ENCODE data around the gene THSD4.

THSD4 gene

DNA sequence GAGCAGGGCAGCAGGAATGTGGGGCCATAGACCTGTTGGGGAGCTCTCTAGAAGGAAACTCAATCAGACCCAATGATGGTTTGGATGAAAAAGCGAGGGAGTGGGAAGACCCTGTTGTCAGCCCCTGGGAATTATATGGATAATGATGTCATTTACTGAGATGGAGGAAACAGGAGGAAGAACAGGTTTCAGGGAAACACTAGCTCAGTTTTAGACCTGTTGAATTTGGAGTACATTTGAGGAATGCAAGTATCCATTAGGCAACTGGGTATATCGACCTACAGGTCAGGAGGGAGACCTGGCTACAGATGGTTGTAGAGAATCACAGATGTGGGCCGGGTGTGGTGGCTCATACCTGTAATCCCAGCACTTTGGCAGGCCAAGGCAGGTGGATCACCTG is 428.1 kb downstream of the THSD4 start:
- Histone ChIP-seq H3K27ac (ENCODE audit: low read length) (no peak overlapping the region), H4K20me1 (ENCODE audit: insufficient read depth, low read length) (no peaks in the 10 kb centered on the region), H3K9me3 (ENCODE audit: insufficient read depth, low read length) (no peaks in the 10 kb centered on the region), H2AFZ (ENCODE audit: low read depth, low read length) (no peak overlapping the region), H3K36me3 (replicated peaks; ENCODE audit: low read depth, low read length) (no peaks in the 10 kb centered on the region), H3K27me3 (ENCODE audit: low read depth, low read length) (peaks cover 24% of the 10 kb centered on the region), H3K4me3 (ENCODE audit: low read length) (no peak overlapping the region), H3K4me1 (ENCODE audit: low read length) (no peaks in the 10 kb centered on the region), H3K4me2 (ENCODE audit: low read length) (no peak overlapping the region), H3K9ac (ENCODE audit: low read length) (no peak overlapping the region), H3K79me2 (ENCODE audit: low read length) (no peaks in the 10 kb centered on the region)
- no peak for TF ChIP-seq EZH2phosphoT487 (IDR thresholded peaks at IDR 0.05; ENCODE audit: low read depth)
- TF ChIP-seq, protein P1, sequence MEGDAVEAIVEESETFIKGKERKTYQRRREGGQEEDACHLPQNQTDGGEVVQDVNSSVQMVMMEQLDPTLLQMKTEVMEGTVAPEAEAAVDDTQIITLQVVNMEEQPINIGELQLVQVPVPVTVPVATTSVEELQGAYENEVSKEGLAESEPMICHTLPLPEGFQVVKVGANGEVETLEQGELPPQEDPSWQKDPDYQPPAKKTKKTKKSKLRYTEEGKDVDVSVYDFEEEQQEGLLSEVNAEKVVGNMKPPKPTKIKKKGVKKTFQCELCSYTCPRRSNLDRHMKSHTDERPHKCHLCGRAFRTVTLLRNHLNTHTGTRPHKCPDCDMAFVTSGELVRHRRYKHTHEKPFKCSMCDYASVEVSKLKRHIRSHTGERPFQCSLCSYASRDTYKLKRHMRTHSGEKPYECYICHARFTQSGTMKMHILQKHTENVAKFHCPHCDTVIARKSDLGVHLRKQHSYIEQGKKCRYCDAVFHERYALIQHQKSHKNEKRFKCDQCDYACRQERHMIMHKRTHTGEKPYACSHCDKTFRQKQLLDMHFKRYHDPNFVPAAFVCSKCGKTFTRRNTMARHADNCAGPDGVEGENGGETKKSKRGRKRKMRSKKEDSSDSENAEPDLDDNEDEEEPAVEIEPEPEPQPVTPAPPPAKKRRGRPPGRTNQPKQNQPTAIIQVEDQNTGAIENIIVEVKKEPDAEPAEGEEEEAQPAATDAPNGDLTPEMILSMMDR (IDR thresholded peaks at IDR 0.05; ENCODE audit: low read depth, low read length): no peak

DNA sequence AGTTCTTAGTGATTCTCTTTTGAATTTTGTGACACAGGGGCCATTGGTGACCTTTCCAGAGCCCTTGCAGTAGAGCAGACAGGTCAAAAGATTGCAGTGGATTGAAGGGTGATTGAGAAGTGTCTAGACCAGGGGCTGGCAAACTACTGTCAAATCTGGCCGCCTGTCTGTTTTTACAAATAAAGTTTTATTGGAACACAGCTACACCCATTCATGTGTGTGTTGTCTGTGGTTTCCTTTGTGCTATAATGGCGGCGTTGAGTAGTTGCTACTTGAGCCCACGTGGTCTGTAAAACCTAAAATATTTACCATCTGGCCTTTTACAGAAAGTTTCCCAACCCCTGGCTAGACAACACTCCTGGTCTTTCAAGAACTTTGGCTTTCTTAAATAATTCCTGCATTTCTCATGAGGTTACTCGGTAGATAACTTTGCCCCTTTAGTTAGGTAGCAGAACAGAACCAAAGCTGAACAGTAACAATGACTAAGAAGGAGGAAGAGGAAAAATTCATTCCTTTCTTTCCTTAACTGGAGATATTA is 430.0 kb downstream of the THSD4 start:
- Histone ChIP-seq H3K4me3 (ENCODE audit: low read length) (no peak overlapping the region), H3K9me3 (ENCODE audit: insufficient read depth, low read length) (no peaks in the 10 kb centered on the region), H3K36me3 (replicated peaks; ENCODE audit: low read depth, low read length) (no peaks in the 10 kb centered on the region), H3K4me2 (ENCODE audit: low read length) (no peak overlapping the region), H3K4me1 (ENCODE audit: low read length) (peaks cover 8% of the 10 kb centered on the region), H3K9ac (ENCODE audit: low read length) (no peak overlapping the region), H3K27me3 (ENCODE audit: low read depth, low read length) (peaks cover 24% of the 10 kb centered on the region), H2AFZ (ENCODE audit: low read depth, low read length) (no peak overlapping the region), H3K27ac (ENCODE audit: low read length) (no peak overlapping the region), H4K20me1 (ENCODE audit: insufficient read depth, low read length) (no peaks in the 10 kb centered on the region), H3K79me2 (ENCODE audit: low read length) (no peaks in the 10 kb centered on the region)
- TF ChIP-seq, protein P1 (IDR thresholded peaks at IDR 0.05; ENCODE audit: low read depth, low read length): no peak
- TF ChIP-seq EZH2phosphoT487 (IDR thresholded peaks at IDR 0.05; ENCODE audit: low read depth): no peak

DNA sequence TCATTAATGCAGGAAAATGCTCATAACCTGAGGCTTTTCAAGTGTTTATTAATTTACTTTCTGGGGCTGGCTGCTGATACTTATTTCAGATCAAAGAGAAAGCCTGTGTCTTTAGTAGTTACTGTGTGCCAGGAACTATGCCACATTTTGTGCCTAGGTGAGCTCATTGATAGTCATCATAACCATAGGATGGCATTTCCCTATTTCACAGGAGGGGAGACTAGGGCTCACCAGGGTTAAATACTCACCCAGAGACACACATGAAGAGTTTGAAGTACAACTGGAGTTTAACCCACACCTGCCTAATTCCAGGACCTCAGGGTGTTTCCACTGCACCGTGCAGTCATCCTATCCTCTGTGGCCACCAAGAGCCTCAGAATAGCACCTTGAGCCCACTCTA is 430.7 kb downstream of the THSD4 start:
- H3K79me2 ChIP-seq (ENCODE audit: low read length): no peaks in the 10 kb centered on the region
- H2AFZ ChIP-seq (ENCODE audit: low read depth, low read length): no peak overlapping the region
- no peak overlapping the region for H3K4me3 ChIP-seq (ENCODE audit: low read length)
- no peaks in the 10 kb centered on the region for H3K9me3 ChIP-seq (ENCODE audit: insufficient read depth, low read length)
- H4K20me1 ChIP-seq (ENCODE audit: insufficient read depth, low read length): no peaks in the 10 kb centered on the region
- no peak overlapping the region for H3K27ac ChIP-seq (ENCODE audit: low read length)
- peaks cover 8% of the 10 kb centered on the region for H3K4me1 ChIP-seq (ENCODE audit: low read length)
- no peaks in the 10 kb centered on the region for H3K36me3 ChIP-seq (replicated peaks; ENCODE audit: low read depth, low read length)
- H3K4me2 ChIP-seq (ENCODE audit: low read length): no peak overlapping the region
- TF ChIP-seq, protein P1 (IDR thresholded peaks at IDR 0.05; ENCODE audit: low read depth, low read length): no peak
- H3K27me3 ChIP-seq (ENCODE audit: low read depth, low read length): peaks cover 24% of the 10 kb centered on the region
- H3K9ac ChIP-seq (ENCODE audit: low read length): no peak overlapping the region

DNA sequence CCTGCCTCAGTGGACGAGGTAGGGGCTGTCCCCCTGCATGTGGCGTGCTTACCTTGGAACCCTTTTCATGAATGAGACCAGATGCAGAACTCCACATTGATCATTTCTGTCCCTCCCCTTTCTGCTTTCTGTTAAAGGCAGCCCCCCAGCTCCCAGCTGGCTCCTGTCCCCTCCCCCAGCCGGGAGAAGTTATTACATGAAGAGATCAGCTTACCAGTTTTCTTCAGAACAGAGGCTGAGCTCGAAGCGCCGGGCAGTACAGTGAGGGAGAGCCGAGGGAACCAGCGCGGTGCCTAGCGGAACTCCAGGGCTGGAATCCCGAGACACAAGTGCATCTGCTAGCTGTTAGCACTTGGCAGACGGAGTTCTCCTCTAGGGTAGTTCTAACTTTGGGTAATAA is 431.7 kb downstream of the THSD4 start:
- no peak overlapping the region for H2AFZ ChIP-seq (ENCODE audit: low read depth, low read length)
- H4K20me1 ChIP-seq (ENCODE audit: insufficient read depth, low read length): no peaks in the 10 kb centered on the region
- no peaks in the 10 kb centered on the region for H3K79me2 ChIP-seq (ENCODE audit: low read length)
- H3K27ac ChIP-seq (ENCODE audit: low read length): no peak overlapping the region
- no peaks in the 10 kb centered on the region for H3K9me3 ChIP-seq (ENCODE audit: insufficient read depth, low read length)
- no peak overlapping the region for H3K4me2 ChIP-seq (ENCODE audit: low read length)
- H3K36me3 ChIP-seq (replicated peaks; ENCODE audit: low read depth, low read length): no peaks in the 10 kb centered on the region
- peaks cover 8% of the 10 kb centered on the region for H3K4me1 ChIP-seq (ENCODE audit: low read length)
- H3K27me3 ChIP-seq (ENCODE audit: low read depth, low read length): peaks cover 24% of the 10 kb centered on the region
- H3K9ac ChIP-seq (ENCODE audit: low read length): no peak overlapping the region
- no peak overlapping the region for H3K4me3 ChIP-seq (ENCODE audit: low read length)
- no peak for TF ChIP-seq EZH2phosphoT487 (IDR thresholded peaks at IDR 0.05; ENCODE audit: low read depth)
- TF ChIP-seq, protein P1 (IDR thresholded peaks at IDR 0.05; ENCODE audit: low read depth, low read length): no peak

Measured in OCI-LY3 (cell line).